Common myeloid progenitor, CD34-positive (primary cell): ENCODE measurements around the gene UCN.

Source experiments
- CTCF ChIA-PET: fragments of 350-600 bp; sonication (Branson Sonifier 250); formaldehyde crosslinking; loops from one replicate; lab custom pipeline; 2021; ENCODE audit warnings: antibody characterized with exemption; lab: Charles Lee
- POLR2A ChIA-PET: fragments of 350-600 bp; sonication (Branson Sonifier 250); formaldehyde crosslinking; loops from one replicate; lab custom pipeline; 2021; ENCODE audit warnings: antibody characterized with exemption; lab: Charles Lee
- DNase-seq, 3 donors: peaks; one replicate each; pipeline versions ENCODE4 v3.0.0 to v3.0.0-alpha.2; 2013
- H3K27ac ChIP-seq, 2 experiments: 1 replicate in 1 of 2; 2 replicates in 1 of 2; pipeline ENCODE4 v1.7.0; 2013; ENCODE audit warnings: inconsistent platforms in 2 of 2, low read length in 2 of 2, mild to moderate bottlenecking in 2 of 2, low read depth in 1 of 2, moderate library complexity in 1 of 2; ENCODE audit not compliant: severe bottlenecking in 2 of 2, insufficient read depth in 1 of 2, poor library complexity in 1 of 2
- H3K27me3 ChIP-seq, 5 experiments: replicated peaks in 2 of 5; 1 replicate in 3 of 5; 2 replicates in 2 of 5; pipeline versions ENCODE4 v1.6.1 to v1.7.0; 2013; ENCODE audit warnings: low read length in 4 of 5, mild to moderate bottlenecking in 2 of 5, moderate library complexity in 2 of 5, inconsistent platforms in 1 of 5; ENCODE audit not compliant: insufficient read depth in 5 of 5, control insufficient read depth in 4 of 5
- H3K36me3 ChIP-seq, 4 experiments: 1 replicate in 2 of 4; 2 replicates in 2 of 4; pipeline versions ENCODE4 v1.6.1 to v1.7.0; 2013; ENCODE audit warnings: low read length in 3 of 4, control low read depth in 1 of 4, mild to moderate bottlenecking in 1 of 4; ENCODE audit not compliant: control insufficient read depth in 4 of 4, insufficient read depth in 4 of 4
- H3K4me1 ChIP-seq, 4 experiments: 1 replicate in 3 of 4; 2 replicates in 1 of 4; pipeline versions ENCODE4 v1.6.1 to v1.7.1; 2013; ENCODE audit warnings: low read length in 3 of 4, mild to moderate bottlenecking in 3 of 4, control low read depth in 1 of 4, inconsistent platforms in 1 of 4, moderate library complexity in 1 of 4; ENCODE audit not compliant: control insufficient read depth in 4 of 4, insufficient read depth in 4 of 4; ENCODE audit errors: control extremely low read depth in 1 of 4
- H3K4me3 ChIP-seq, 7 experiments: 1 replicate in 4 of 7; 2 replicates in 3 of 7; pipeline versions ENCODE4 v1.5.1 to v1.7.0; 2013; ENCODE audit warnings: mild to moderate bottlenecking in 7 of 7, low read length in 6 of 7, moderate library complexity in 6 of 7, inconsistent platforms in 2 of 7, low read depth in 2 of 7, control low read depth in 1 of 7; ENCODE audit not compliant: insufficient read depth in 4 of 7, control insufficient read depth in 1 of 7; ENCODE audit errors: extremely low read depth in 1 of 7
- H3K9me3 ChIP-seq, 5 experiments: 1 replicate in 4 of 5; 2 replicates in 1 of 5; pipeline versions ENCODE4 v1.6.1 to v1.7.1; 2013; ENCODE audit warnings: low read length in 4 of 5, mild to moderate bottlenecking in 2 of 5, inconsistent platforms in 1 of 5, low read depth in 1 of 5, moderate library complexity in 1 of 5; ENCODE audit not compliant: control insufficient read depth in 4 of 5, insufficient read depth in 2 of 5; ENCODE audit errors: control extremely low read depth in 1 of 5
- WGBS: methylation state at CpG from one replicate; pipeline ENCODE4 v1.1.5; 2013; ENCODE audit not compliant: insufficient coverage; 5-methylcytosine and 5-hydroxymethylcytosine counted together

UCN gene

DNA sequence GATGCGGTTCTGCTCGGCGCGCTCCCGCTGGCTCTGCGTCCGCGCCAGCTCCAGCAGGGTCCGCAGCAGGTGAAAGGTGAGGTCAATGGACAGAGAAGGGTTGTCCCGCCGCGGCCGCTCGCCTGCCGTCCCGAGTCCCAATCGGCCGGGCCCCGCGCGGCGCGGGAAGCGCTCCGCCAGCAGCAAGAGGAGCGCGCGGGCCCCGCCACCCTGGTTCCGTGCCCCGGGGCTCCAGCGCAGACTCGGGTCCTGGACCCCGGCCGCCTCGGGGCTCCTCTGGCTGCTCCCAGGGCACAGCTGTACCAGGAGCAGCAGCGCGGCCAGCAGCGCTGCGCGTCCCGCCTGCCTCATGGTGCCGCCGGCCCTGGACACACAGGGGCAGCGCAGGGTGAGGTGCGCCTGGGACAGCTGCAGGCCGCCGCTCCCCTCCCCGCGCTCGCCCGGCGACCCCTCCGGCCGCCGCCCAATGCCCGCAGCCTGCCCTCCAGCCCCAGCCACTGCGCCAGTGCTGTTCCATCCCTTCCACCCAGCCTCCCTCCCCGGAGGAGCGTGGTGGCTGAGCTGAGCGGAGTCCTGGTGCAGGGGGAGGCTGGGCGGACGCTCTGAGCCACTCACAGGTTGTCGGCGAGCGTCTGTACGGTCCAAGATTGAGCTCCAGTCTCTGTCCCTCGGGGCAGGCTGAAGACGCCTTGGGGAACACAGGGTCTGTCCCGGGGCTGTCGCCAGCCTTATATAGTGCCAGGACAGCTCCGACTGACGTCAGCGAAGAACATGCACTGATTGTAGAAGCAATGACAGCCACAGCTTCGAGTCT is 493 bp downstream of the UCN start:
- peaks cover 7 to 36% (median 16%) of the 10 kb centered on the region in 4 experiments for H3K36me3 ChIP-seq
- DNase-seq = no peak
- H3K4me3 ChIP-seq = peak overlapping the region in 3 of 7 experiments; percentile 52 to 68 (median 56)
- WGBS = 55% methylated on average over 61 of the region's 75 CpGs
- POLR2A ChIA-PET = no interaction called here
- no peak overlapping the region for H3K27ac ChIP-seq
- peaks cover 0 to 42% (median 19%) of the 10 kb centered on the region in 5 experiments for H3K27me3 ChIP-seq
- H3K4me1 ChIP-seq = peaks cover 0 to 26% (median 18%) of the 10 kb centered on the region in 4 experiments
- CTCF ChIA-PET = interaction anchor here (1.0 to 2.6 kb wide), 2 partner anchors 13 to 18 kb away, joined by 3 to 10 read pairs; no protein-coding TSS in a partner anchor
- H3K9me3 ChIP-seq = no peaks in the 10 kb centered on the region

DNA sequence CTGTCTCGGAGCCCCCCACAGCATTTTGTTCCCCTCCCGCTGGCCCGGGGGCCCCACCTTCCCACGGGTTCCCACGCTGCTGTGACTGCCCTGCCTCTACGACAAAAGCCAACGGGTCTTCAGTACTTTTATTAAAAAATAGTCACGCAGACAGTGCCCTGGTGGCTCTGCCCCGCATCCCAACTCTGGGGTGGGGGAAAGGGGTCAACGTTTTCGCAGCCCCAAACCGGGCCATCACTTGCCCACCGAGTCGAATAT is 1.0 kb downstream of the UCN start:
- POLR2A ChIA-PET = no interaction called here
- no peak for DNase-seq
- H3K27ac ChIP-seq = no peak overlapping the region
- H3K4me3 ChIP-seq = peak overlapping the region in 3 of 7 experiments; percentile 52 to 68 (median 56)
- no peaks in the 10 kb centered on the region for H3K9me3 ChIP-seq
- WGBS = 6% methylated on average over 8 of the region's 14 CpGs
- peaks cover 0 to 42% (median 19%) of the 10 kb centered on the region in 5 experiments for H3K27me3 ChIP-seq
- H3K4me1 ChIP-seq = peaks cover 0 to 26% (median 18%) of the 10 kb centered on the region in 4 experiments
- CTCF ChIA-PET = interaction anchor here (2.6 kb wide), 1 partner anchor 14 kb away, joined by 10 read pairs; no protein-coding TSS in a partner anchor
- peaks cover 4 to 31% (median 16%) of the 10 kb centered on the region in 4 experiments for H3K36me3 ChIP-seq

DNA sequence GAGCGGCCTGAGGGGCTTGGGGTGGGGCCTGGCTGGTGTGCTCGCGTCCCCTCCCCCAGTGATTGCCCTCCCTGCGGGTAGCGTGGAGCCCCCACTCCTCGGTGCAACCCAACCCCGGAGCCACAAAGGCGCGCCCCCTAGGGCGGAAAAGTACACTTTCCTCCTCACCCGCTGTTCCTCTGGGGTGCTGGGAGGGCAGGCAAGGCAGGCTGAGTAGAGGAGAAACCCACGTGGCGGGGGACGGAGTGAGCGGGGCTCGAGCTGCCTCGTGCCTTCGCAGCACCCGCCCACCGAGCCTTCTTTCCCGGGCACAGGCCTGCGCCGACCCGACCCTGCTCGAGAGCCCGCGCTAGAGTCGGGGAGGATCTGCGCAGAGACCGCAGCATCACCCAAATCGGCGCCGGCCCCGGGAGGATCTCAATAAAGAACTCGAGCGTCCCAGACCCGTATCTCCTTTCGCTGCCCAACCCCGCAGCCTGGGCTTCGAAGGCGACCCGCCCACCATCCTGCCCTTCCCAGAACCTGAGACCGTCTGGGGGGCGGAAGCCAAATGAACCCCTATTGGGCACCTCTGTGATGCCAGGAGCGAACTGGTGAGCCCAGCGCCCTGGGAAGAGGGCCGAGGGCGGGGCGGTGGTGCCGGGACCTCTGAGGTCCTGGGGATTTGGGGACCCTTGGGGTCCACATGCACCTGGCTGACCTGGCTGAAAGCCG is 1.5 kb downstream of the UCN start:
- H3K4me3 ChIP-seq = peak overlapping the region in 4 of 7 experiments; percentile 38 to 68 (median 54)
- WGBS = 3% methylated on average over 37 of the region's 51 CpGs
- ChIA-PET CTCF (interaction anchor here (0.9 to 7.8 kb wide), 3 partner anchors 25 to 57 kb away, joined by 3 to 94 read pairs (median 51); partner anchors contain the start of gene TRIM54), POLR2A (no interaction called here)
- peaks cover 0 to 42% (median 19%) of the 10 kb centered on the region in 5 experiments for H3K27me3 ChIP-seq
- no peaks in the 10 kb centered on the region for H3K9me3 ChIP-seq
- no peak overlapping the region for H3K27ac ChIP-seq
- peaks cover 0 to 26% (median 18%) of the 10 kb centered on the region in 4 experiments for H3K4me1 ChIP-seq
- H3K36me3 ChIP-seq = peaks cover 4 to 26% (median 13%) of the 10 kb centered on the region in 4 experiments
- DNase-seq = peak; percentile 28 to 65 (median 55)

GRCh38 chr2:27306136-27306535 is 2.1 kb downstream of the UCN start:
- Histone ChIP-seq H3K27ac (no peak overlapping the region), H3K4me3 (peak overlapping the region in 4 of 7 experiments; percentile 38 to 68 (median 54)), H3K9me3 (no peaks in the 10 kb centered on the region), H3K36me3 (peaks cover 4 to 20% (median 9%) of the 10 kb centered on the region in 4 experiments), H3K4me1 (peaks cover 0 to 26% (median 18%) of the 10 kb centered on the region in 4 experiments), H3K27me3 (peaks cover 0 to 42% (median 19%) of the 10 kb centered on the region in 5 experiments)
- peak in 1 of 3 donors; percentile 8 for DNase-seq
- ChIA-PET CTCF (interaction anchor here (0.9 to 7.8 kb wide), 4 partner anchors 16 to 56 kb away, joined by 3 to 94 read pairs (median 27); partner anchors contain the start of gene TRIM54), POLR2A (no interaction called here)
- 43% methylated on average over 20 of the region's 26 CpGs for WGBS

- H3K9me3 ChIP-seq = no peaks in the 10 kb centered on the region
- POLR2A ChIA-PET = no interaction called here
- 96% methylated on average over 16 of the region's 16 CpGs for WGBS
- H3K27ac ChIP-seq = no peak overlapping the region
- H3K27me3 ChIP-seq = peaks cover 0 to 42% (median 19%) of the 10 kb centered on the region in 5 experiments
- peaks cover 4 to 18% (median 8%) of the 10 kb centered on the region in 4 experiments for H3K36me3 ChIP-seq
- peaks cover 0 to 26% (median 18%) of the 10 kb centered on the region in 4 experiments for H3K4me1 ChIP-seq
- H3K4me3 ChIP-seq = no peak overlapping the region
- DNase-seq = no peak
- CTCF ChIA-PET = interaction anchor here (0.8 to 7.8 kb wide), 8 partner anchors 9 to 206 kb away, joined by 3 to 94 read pairs (median 3); partner anchors contain the start of gene TRIM54
These were observed 2.7 kb downstream of the UCN start for GRCh38 chr2:27305516-27305915.

DNA sequence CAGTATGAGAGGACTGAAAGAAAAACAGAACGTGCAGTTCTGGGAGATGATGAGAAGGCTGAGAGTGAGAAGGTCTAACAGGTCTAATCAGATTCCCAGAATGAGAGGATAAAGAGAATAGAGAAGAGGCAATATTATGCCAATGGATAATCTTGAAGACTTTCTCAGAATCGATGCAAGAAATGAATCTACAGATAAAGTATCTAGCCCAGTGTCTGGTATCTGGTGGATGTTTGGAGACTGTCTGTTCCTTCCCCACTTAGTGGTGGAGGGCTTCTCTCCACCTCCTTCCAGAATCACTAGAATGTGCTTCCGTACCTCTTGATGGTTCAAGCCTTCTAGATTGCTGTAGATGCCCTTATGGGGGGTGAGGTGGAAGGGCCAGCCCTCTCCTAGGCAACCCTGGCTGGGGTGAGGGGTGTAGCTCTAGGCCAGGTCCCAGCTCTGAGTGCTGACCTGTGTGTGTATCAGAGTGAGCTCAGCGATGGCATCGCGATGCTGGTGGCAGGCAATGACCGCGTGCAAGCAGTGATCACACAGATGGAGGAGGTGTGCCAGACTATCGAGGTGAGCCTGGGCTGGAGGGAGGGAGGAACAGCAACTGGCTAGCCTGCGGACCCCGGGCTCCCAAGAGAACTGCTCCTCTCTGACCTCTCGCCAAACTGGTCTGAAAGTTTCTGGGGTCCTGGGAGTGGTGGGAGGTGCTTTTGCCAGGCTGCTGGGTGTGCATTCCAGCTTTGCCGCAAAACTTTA is 3.6 kb downstream of the UCN start:
- H3K4me1 ChIP-seq = peaks cover 0 to 26% (median 18%) of the 10 kb centered on the region in 4 experiments
- ChIA-PET POLR2A (no interaction called here), CTCF (interaction anchor here (0.8 to 7.8 kb wide), 14 partner anchors 10 to 213 kb away, joined by 3 to 94 read pairs (median 4); partner anchors contain the start of genes MPV17 and TRIM54)
- H3K27me3 ChIP-seq = peaks cover 0 to 42% (median 19%) of the 10 kb centered on the region in 5 experiments
- WGBS = 93% methylated on average over 10 of the region's 13 CpGs
- H3K36me3 ChIP-seq = peaks cover 4 to 12% (median 6%) of the 10 kb centered on the region in 4 experiments
- no peak overlapping the region for H3K27ac ChIP-seq
- no peak overlapping the region for H3K4me3 ChIP-seq
- no peaks in the 10 kb centered on the region for H3K9me3 ChIP-seq
- DNase-seq = no peak
